Stimulated activated CD4-positive, alpha-beta T cell treated with anti-CD3 and anti-CD28 coated beads, TNF-alpha, amount 100 ng/mL, for 24 hours (primary cell): ENCODE data around the gene MYO3B.
A peak's percentile ranks its signal among the peaks of the same experiment; 100 is the strongest.

Source experiments
- DNase-seq, 3 experiments: peaks; one replicate each; pipeline ENCODE4 v3.0.0-alpha.2; 2020; ENCODE audit warnings: low read depth in 3 of 3

The MYO3B gene

GRCh38 chr2:170368370-170368769, 190.4 kb downstream of the MYO3B start:
- no peak for DNase-seq

GRCh38 chr2:170369228-170369627, 191.3 kb downstream of the MYO3B start:
- DNase-seq, result no peak

- DNase-seq, result no peak
Measured at GRCh38 chr2:170369894-170370293, 191.9 kb downstream of the MYO3B start.

GRCh38 chr2:170371231-170371998, 193.5 kb downstream of the MYO3B start:
- DNase-seq, result no peak

GRCh38 chr2:170375192-170375591, 197.2 kb downstream of the MYO3B start:
- DNase-seq, result no peak

GRCh38 chr2:170377500-170378207, 199.7 kb downstream of the MYO3B start:
- DNase-seq, result no peak

GRCh38 chr2:170380267-170380666, 202.3 kb downstream of the MYO3B start:
- DNase-seq, result no peak

- no peak for DNase-seq
Measured at GRCh38 chr2:170381678-170382077, 203.7 kb downstream of the MYO3B start.

- DNase-seq, result no peak
Measured at GRCh38 chr2:170386554-170386953, 208.6 kb downstream of the MYO3B start.

GRCh38 chr2:170391018-170391417, 213.1 kb downstream of the MYO3B start:
- no peak for DNase-seq

GRCh38 chr2:170391697-170392096, 213.8 kb downstream of the MYO3B start:
- no peak for DNase-seq

GRCh38 chr2:170393861-170394498, 216.0 kb downstream of the MYO3B start:
- DNase-seq, result no peak

GRCh38 chr2:170394641-170395387, 216.9 kb downstream of the MYO3B start:
- no peak for DNase-seq

GRCh38 chr2:170396799-170397459, 219.0 kb downstream of the MYO3B start:
- DNase-seq, result no peak

GRCh38 chr2:170401187-170401586, 223.2 kb downstream of the MYO3B start:
- no peak for DNase-seq

GRCh38 chr2:170404846-170405245, 226.9 kb downstream of the MYO3B start:
- no peak for DNase-seq

- DNase-seq, result no peak
Measured at GRCh38 chr2:170405326-170405725, 227.4 kb downstream of the MYO3B start.

GRCh38 chr2:170408461-170409163, 230.7 kb downstream of the MYO3B start:
- no peak for DNase-seq

- DNase-seq, result peak; percentile 63 to 67 (median 65)
Measured at GRCh38 chr2:170409164-170409535, 231.2 kb downstream of the MYO3B start.

GRCh38 chr2:170411660-170412059, 233.7 kb downstream of the MYO3B start:
- DNase-seq, result no peak
